Right cardiac atrium (tissue), 5 donors: ENCODE results near the gene FKBP1A. TPM values are rescaled to one million over a fixed set of nuclear protein-coding genes. Genes with fewer than 3 reads are reported as not detected.

ENCODE experiments used
- polyA plus RNA-seq: library from polyadenylated mRNA; stranded (reverse); fragments of 200-250 nt; gene quantifications from one replicate; pipeline ENCODE4 v1.2.3, GENCODE V29; 2013
- total RNA-seq, 4 donors: library from RNA; stranded (reverse); fragmentation: NEBNext Ultra II Directional; extraction: Animal tissue kit (Norgen Biotek cat#: 25700); gene quantifications; one replicate each; pipeline ENCODE4 v1.2.1, GENCODE V29; 2021
- donor health status: healthy with polysubstance abuse.
- donor health status: DM: no; HTN: yes; CAD: no.
- donor health status: DM: no; HTN: no; CAD: no.
- donor health status: DM: no; HTN: yes; CAD: no; lungs with severe emphysema.
- donor health status: DM: yes; HTN: yes; CAD: no.

The FKBP1A gene
- total and polyA plus RNA-seq, 5 donors: 105 to 162 (median 129) TPM

Other genes with a start within 250 kb of the FKBP1A start
- 1 to 10 TPM; 4.0 to 7.2 (median 4.7) TPM for gene TMEM74B, start 208.1 kb downstream of the FKBP1A start, total RNA-seq
- gene TMEM74B, start 208.1 kb downstream of the FKBP1A start, polyA plus RNA-seq: 7.8 TPM
- under 1 TPM; 0.15 to 0.31 (median 0.27) TPM for gene C20orf202, start 189.6 kb downstream of the FKBP1A start, total RNA-seq
- 0.27 TPM for gene C20orf202, start 189.6 kb downstream of the FKBP1A start, polyA plus RNA-seq
- gene RAD21L1, start 167.0 kb downstream of the FKBP1A start, total RNA-seq: not detected
- gene RAD21L1, start 167.0 kb downstream of the FKBP1A start, polyA plus RNA-seq: not detected
- 1 to 10 TPM; 4.8 to 6.8 (median 5.7) TPM for gene SNPH, start 126.8 kb downstream of the FKBP1A start, total RNA-seq
- 5.2 TPM for gene SNPH, start 126.8 kb downstream of the FKBP1A start, polyA plus RNA-seq
- 1 to 10 TPM; 1.9 to 2.2 (median 2.2) TPM for gene SDCBP2, start 63.9 kb downstream of the FKBP1A start, total RNA-seq
- gene SDCBP2, start 63.9 kb downstream of the FKBP1A start, polyA plus RNA-seq: 2.0 TPM
- 10 to 100 TPM; 44.1 to 65.6 (median 58.4) TPM for gene NSFL1C, start 73.8 kb upstream of the FKBP1A start, total RNA-seq
- 36.3 TPM for gene NSFL1C, start 73.8 kb upstream of the FKBP1A start, polyA plus RNA-seq
- 1 to 10 TPM; 2.6 to 5.4 (median 4.9) TPM for gene SIRPB2, start 98.4 kb upstream of the FKBP1A start, total RNA-seq
- 1.8 TPM for gene SIRPB2, start 98.4 kb upstream of the FKBP1A start, polyA plus RNA-seq
- gene SIRPD, start 164.7 kb upstream of the FKBP1A start, total RNA-seq: not detected
- gene SIRPD, start 164.7 kb upstream of the FKBP1A start, polyA plus RNA-seq: not detected
- 1 to 10 TPM in 2 of 4 donors, under 1 TPM in 2; 0.35 to 7.2 (median 1.3) TPM for gene SIRPB1, start 227.0 kb upstream of the FKBP1A start, total RNA-seq
- gene SIRPB1, start 227.0 kb upstream of the FKBP1A start, polyA plus RNA-seq: 0.63 TPM